ENCODE results near the gene OSBPL3.

OSBPL3 gene

GRCh38 chr7:24870766-24871165 is 109.2 kb downstream of the OSBPL3 start:
- no peak for DNase-seq (ENCODE audit: low read depth)
- H3K4me3 ChIP-seq (replicated peaks; ENCODE audit: low read depth, low read length) = no peak overlapping the region
- TF ChIP-seq CTCF (IDR thresholded peaks at IDR 0.05; ENCODE audit: low read length, missing control alignments) = no peak

GRCh38 chr7:24869572-24869971 is 110.4 kb downstream of the OSBPL3 start:
- no peak for DNase-seq (ENCODE audit: low read depth)
- TF ChIP-seq CTCF (IDR thresholded peaks at IDR 0.05; ENCODE audit: low read length, missing control alignments) = no peak
- no peak overlapping the region for H3K4me3 ChIP-seq (replicated peaks; ENCODE audit: low read depth, low read length)

- TF ChIP-seq CTCF (IDR thresholded peaks at IDR 0.05; ENCODE audit: low read length, missing control alignments) = no peak
- no peak for DNase-seq (ENCODE audit: low read depth)
Measured at GRCh38 chr7:24868741-24869140, 111.2 kb downstream of the OSBPL3 start.

GRCh38 chr7:24866004-24866615 is 113.9 kb downstream of the OSBPL3 start:
- no peak overlapping the region for H3K4me3 ChIP-seq (replicated peaks; ENCODE audit: low read depth, low read length)
- TF ChIP-seq CTCF (IDR thresholded peaks at IDR 0.05; ENCODE audit: low read length, missing control alignments) = no peak
- no peak for DNase-seq (ENCODE audit: low read depth)

More at GRCh38 chr7:24868741-24869140, 111.2 kb downstream of the OSBPL3 start:
- no peak overlapping the region for H3K4me3 ChIP-seq (replicated peaks; ENCODE audit: low read depth, low read length)

- DNase-seq (ENCODE audit: low read depth) = no peak
- H3K4me3 ChIP-seq (replicated peaks; ENCODE audit: low read depth, low read length) = no peak overlapping the region
- TF ChIP-seq CTCF (IDR thresholded peaks at IDR 0.05; ENCODE audit: low read length, missing control alignments) = no peak
Measured at GRCh38 chr7:24864214-24864817, 115.7 kb downstream of the OSBPL3 start.

GRCh38 chr7:24863626-24864025 is 116.4 kb downstream of the OSBPL3 start:
- DNase-seq (ENCODE audit: low read depth) = no peak
- no peak for TF ChIP-seq CTCF (IDR thresholded peaks at IDR 0.05; ENCODE audit: low read length, missing control alignments)
- no peak overlapping the region for H3K4me3 ChIP-seq (replicated peaks; ENCODE audit: low read depth, low read length)

- no peak overlapping the region for H3K4me3 ChIP-seq (replicated peaks; ENCODE audit: low read depth, low read length)
- no peak for DNase-seq (ENCODE audit: low read depth)
- TF ChIP-seq CTCF (IDR thresholded peaks at IDR 0.05; ENCODE audit: low read length, missing control alignments) = no peak
Measured at GRCh38 chr7:24862461-24862860, 117.5 kb downstream of the OSBPL3 start.

Data from fibroblast of pulmonary artery (primary cell).